ENCODE data around the gene PHC2.

The PHC2 gene

DNA sequence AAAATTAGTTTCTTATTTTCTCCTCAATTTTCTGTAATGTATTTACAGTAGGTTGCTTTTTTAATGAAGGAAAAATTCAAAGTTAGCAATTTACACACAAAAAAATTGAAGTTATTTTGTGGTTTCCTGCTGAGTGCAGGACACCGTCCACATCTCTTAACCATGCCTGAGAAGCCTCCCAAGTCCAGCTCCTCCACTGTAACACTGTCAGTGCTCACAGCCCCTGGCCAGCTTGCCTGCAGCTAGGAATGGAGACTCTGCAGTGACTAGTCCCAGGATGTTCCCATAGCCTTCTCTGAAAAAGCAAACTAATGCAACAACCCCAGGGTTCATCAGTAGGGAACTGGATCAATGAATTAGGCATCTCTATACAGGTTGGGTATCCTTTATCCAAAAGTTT, 113.5 kb downstream of the PHC2 start:
- Histone ChIP-seq H3K27ac (no peak overlapping the region), H3K4me2 (no peak overlapping the region), H3K27me3 (ENCODE audit: insufficient read depth, low read depth) (no peaks in the 10 kb centered on the region), H3K9ac (no peak overlapping the region), H3K4me1 (ENCODE audit: low read depth, poor library complexity, severe bottlenecking) (no peaks in the 10 kb centered on the region), H2AFZ (ENCODE audit: low read depth) (no peak overlapping the region), H3K4me3 (IDR thresholded peaks at IDR 0.05; ENCODE audit: insufficient read depth, low read depth, low read length) (no peak overlapping the region), H3K79me2 (ENCODE audit: insufficient read depth, low read depth) (no peaks in the 10 kb centered on the region), H3K36me3 (ENCODE audit: insufficient read depth) (no peaks in the 10 kb centered on the region), H4K20me1 (ENCODE audit: insufficient read depth) (no peaks in the 10 kb centered on the region)
- TF ChIP-seq, protein P1, sequence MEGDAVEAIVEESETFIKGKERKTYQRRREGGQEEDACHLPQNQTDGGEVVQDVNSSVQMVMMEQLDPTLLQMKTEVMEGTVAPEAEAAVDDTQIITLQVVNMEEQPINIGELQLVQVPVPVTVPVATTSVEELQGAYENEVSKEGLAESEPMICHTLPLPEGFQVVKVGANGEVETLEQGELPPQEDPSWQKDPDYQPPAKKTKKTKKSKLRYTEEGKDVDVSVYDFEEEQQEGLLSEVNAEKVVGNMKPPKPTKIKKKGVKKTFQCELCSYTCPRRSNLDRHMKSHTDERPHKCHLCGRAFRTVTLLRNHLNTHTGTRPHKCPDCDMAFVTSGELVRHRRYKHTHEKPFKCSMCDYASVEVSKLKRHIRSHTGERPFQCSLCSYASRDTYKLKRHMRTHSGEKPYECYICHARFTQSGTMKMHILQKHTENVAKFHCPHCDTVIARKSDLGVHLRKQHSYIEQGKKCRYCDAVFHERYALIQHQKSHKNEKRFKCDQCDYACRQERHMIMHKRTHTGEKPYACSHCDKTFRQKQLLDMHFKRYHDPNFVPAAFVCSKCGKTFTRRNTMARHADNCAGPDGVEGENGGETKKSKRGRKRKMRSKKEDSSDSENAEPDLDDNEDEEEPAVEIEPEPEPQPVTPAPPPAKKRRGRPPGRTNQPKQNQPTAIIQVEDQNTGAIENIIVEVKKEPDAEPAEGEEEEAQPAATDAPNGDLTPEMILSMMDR (conservative IDR thresholded peaks at IDR 0.05; ENCODE audit: low read depth, low read length) = no peak

- Histone ChIP-seq H3K27ac (no peak overlapping the region), H2AFZ (ENCODE audit: low read depth) (no peak overlapping the region), H3K9ac (no peak overlapping the region), H3K4me2 (no peak overlapping the region), H3K79me2 (ENCODE audit: insufficient read depth, low read depth) (no peaks in the 10 kb centered on the region), H3K4me1 (ENCODE audit: low read depth, poor library complexity, severe bottlenecking) (no peaks in the 10 kb centered on the region), H3K27me3 (ENCODE audit: insufficient read depth, low read depth) (no peaks in the 10 kb centered on the region), H4K20me1 (ENCODE audit: insufficient read depth) (no peaks in the 10 kb centered on the region), H3K36me3 (ENCODE audit: insufficient read depth) (no peaks in the 10 kb centered on the region), H3K4me3 (IDR thresholded peaks at IDR 0.05; ENCODE audit: insufficient read depth, low read depth, low read length) (no peak overlapping the region)
- TF ChIP-seq, protein P1 (conservative IDR thresholded peaks at IDR 0.05; ENCODE audit: low read depth, low read length) = no peak
Measured at GRCh38 chr1:33316601-33317000, 114.3 kb downstream of the PHC2 start.

- Histone ChIP-seq H2AFZ (ENCODE audit: low read depth) (no peak overlapping the region), H3K4me1 (ENCODE audit: low read depth, poor library complexity, severe bottlenecking) (no peaks in the 10 kb centered on the region), H3K4me3 (IDR thresholded peaks at IDR 0.05; ENCODE audit: insufficient read depth, low read depth, low read length) (no peak overlapping the region), H3K79me2 (ENCODE audit: insufficient read depth, low read depth) (no peaks in the 10 kb centered on the region), H3K27me3 (ENCODE audit: insufficient read depth, low read depth) (no peaks in the 10 kb centered on the region), H3K36me3 (ENCODE audit: insufficient read depth) (no peaks in the 10 kb centered on the region), H3K27ac (no peak overlapping the region), H4K20me1 (ENCODE audit: insufficient read depth) (no peaks in the 10 kb centered on the region), H3K9ac (no peak overlapping the region), H3K4me2 (no peak overlapping the region)
- TF ChIP-seq, protein P1 (conservative IDR thresholded peaks at IDR 0.05; ENCODE audit: low read depth, low read length) = no peak
Measured at GRCh38 chr1:33314416-33314815, 116.5 kb downstream of the PHC2 start.

DNA sequence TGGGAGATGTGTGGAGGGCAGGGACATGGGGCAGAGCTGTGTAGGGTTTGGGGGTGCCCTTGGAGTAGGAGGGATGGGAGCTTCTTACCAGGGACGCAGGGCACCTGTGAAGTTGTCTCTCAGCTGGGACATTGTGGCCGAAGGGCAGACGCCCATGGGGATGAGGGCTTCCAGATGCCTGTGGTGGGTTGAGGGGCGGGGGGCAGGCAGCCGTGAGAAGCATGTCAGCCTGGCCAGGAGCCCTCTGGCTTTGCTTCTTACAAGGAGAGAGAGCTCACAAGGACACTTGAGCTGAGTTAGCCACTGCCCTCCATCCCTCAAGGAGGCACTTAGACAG, 118.5 kb downstream of the PHC2 start:
- no peak overlapping the region for H3K27ac ChIP-seq
- no peak overlapping the region for H2AFZ ChIP-seq (ENCODE audit: low read depth)
- H3K9ac ChIP-seq = no peak overlapping the region
- no peak overlapping the region for H3K4me3 ChIP-seq (IDR thresholded peaks at IDR 0.05; ENCODE audit: insufficient read depth, low read depth, low read length)
- no peak overlapping the region for H3K4me2 ChIP-seq
- no peaks in the 10 kb centered on the region for H3K79me2 ChIP-seq (ENCODE audit: insufficient read depth, low read depth)
- H3K27me3 ChIP-seq (ENCODE audit: insufficient read depth, low read depth) = no peaks in the 10 kb centered on the region
- no peaks in the 10 kb centered on the region for H4K20me1 ChIP-seq (ENCODE audit: insufficient read depth)
- TF ChIP-seq, protein P1 (conservative IDR thresholded peaks at IDR 0.05; ENCODE audit: low read depth, low read length) = no peak
- H3K36me3 ChIP-seq (ENCODE audit: insufficient read depth) = no peaks in the 10 kb centered on the region
- H3K4me1 ChIP-seq (ENCODE audit: low read depth, poor library complexity, severe bottlenecking) = no peaks in the 10 kb centered on the region

All from KMS-11 (cell line).